Measurements from ENCODE around the gene S100Z. TPM values are rescaled to one million over a fixed set of nuclear protein-coding genes. Genes with fewer than 3 reads are reported as not detected.

S100Z gene
- total and polyA plus RNA-seq, 11 donors: 0.29 to 0.59 TPM; not detected in 9

GRCh38 chr5:76867827-76868693 lies 18.2 kb downstream of the S100Z start:
- ATAC-seq (peak; percentile 64 to 95 (median 90)), DNase-seq (peak in 4 of 5 donors; percentile 55 to 63 (median 60))
- intact Hi-C loops (cut with DNase I): loop anchor here in 9 of 10 donors (1.0 to 10.0 kb wide), 9 partner anchors 148 to 627 kb away; partner anchors contain the start of gene WDR41 (in 6 of the 9)
- WGBS, 4 donors: 68 to 76% (median 70%) methylated on average over 8 of the region's 8 CpGs
- peak overlapping the region in 3 of 12 donors; percentile 28 to 38 (median 30) for H3K27ac ChIP-seq
- H3K4me1 ChIP-seq: peaks cover 0 to 7% (median 0%) of the 10 kb centered on the region in 12 donors
- no peaks in the 10 kb centered on the region for H3K27me3 ChIP-seq
- TF ChIP-seq POLR2A (IDR thresholded peaks at IDR 0.05): no peak
- TF ChIP-seq CTCF (IDR thresholded peaks at IDR 0.05): peak; percentile 69 to 90 (median 82)
- H3K4me3 ChIP-seq: peak overlapping the region in 1 of 12 donors; percentile 20
- H3K36me3 ChIP-seq: no peaks in the 10 kb centered on the region
- no peaks in the 10 kb centered on the region for H3K9me3 ChIP-seq

GRCh38 chr5:76870046-76870445 lies 20.2 kb downstream of the S100Z start:
- DNase-seq (no peak), ATAC-seq (no peak)
- WGBS, 4 donors: 85 to 92% (median 86%) methylated on average over 6 of the region's 6 CpGs
- peaks cover 0 to 14% (median 2%) of the 10 kb centered on the region in 12 donors for H3K4me1 ChIP-seq
- no peak overlapping the region for H3K27ac ChIP-seq
- no peaks in the 10 kb centered on the region for H3K9me3 ChIP-seq
- intact Hi-C loops (cut with DNase I): loop anchor here in 2 of 10 donors (5.0 kb wide), 2 partner anchors 82 to 147 kb away; partner anchors contain the start of gene CRHBP (in 1 of the 2)
- H3K36me3 ChIP-seq: no peaks in the 10 kb centered on the region
- no peak for TF ChIP-seq CTCF (IDR thresholded peaks at IDR 0.05)
- TF ChIP-seq POLR2A (IDR thresholded peaks at IDR 0.05): no peak
- no peak overlapping the region for H3K4me3 ChIP-seq
- no peaks in the 10 kb centered on the region for H3K27me3 ChIP-seq

- WGBS, 4 donors: 32 to 35% (median 33%) methylated on average over 3 of the region's 3 CpGs
- no peak for DNase-seq
- H3K4me1 ChIP-seq: peaks cover 0 to 11% (median 0%) of the 10 kb centered on the region in 12 donors
- H3K9me3 ChIP-seq: no peaks in the 10 kb centered on the region
- intact Hi-C loops (cut with DNase I): loop anchor here in 2 of 10 donors (5.0 kb wide), 2 partner anchors 78 to 143 kb away; partner anchors contain the start of gene CRHBP (in 1 of the 2)
- no peaks in the 10 kb centered on the region for H3K36me3 ChIP-seq
- H3K4me3 ChIP-seq: no peak overlapping the region
- no peak for TF ChIP-seq POLR2A (IDR thresholded peaks at IDR 0.05)
- no peak for TF ChIP-seq CTCF (IDR thresholded peaks at IDR 0.05)
- ATAC-seq: no peak
- H3K27ac ChIP-seq: no peak overlapping the region
- H3K27me3 ChIP-seq: no peaks in the 10 kb centered on the region
Observed at GRCh38 chr5:76874088-76874581, 24.3 kb downstream of the S100Z start.

- no peak for TF ChIP-seq POLR2A (IDR thresholded peaks at IDR 0.05)
- no peak for TF ChIP-seq CTCF (IDR thresholded peaks at IDR 0.05)
- DNase-seq: no peak
- 74 to 84% (median 81%) methylated on average over 10 of the region's 10 CpGs for WGBS, 4 donors
- intact Hi-C loops (cut with DNase I): no loop called here
- Histone ChIP-seq H3K4me1 (no peaks in the 10 kb centered on the region), H3K9me3 (no peaks in the 10 kb centered on the region), H3K4me3 (no peak overlapping the region), H3K36me3 (no peaks in the 10 kb centered on the region), H3K27me3 (no peaks in the 10 kb centered on the region), H3K27ac (no peak overlapping the region)
- ATAC-seq: no peak
Observed at GRCh38 chr5:76888733-76889300, 39.0 kb downstream of the S100Z start.

All from heart left ventricle (tissue), 16 donors.